Activated CD8-positive, alpha-beta memory T cell treated with anti-CD3 and anti-CD28 coated beads, Interleukin-2, amount 50 U/mL, for 48 hours (primary cell): Measurements from ENCODE around the gene ADAT3.

ENCODE experiments used
- DNase-seq: peaks from one replicate; pipeline ENCODE4 v3.0.0-alpha.2; 2020

ADAT3 gene

GRCh38 chr19:1905110-1905862 is at the start of gene ADAT3, which contains the start of gene SCAMP4:
Gene ADAT3, plus strand, starts transcription at chr19:1905399. Its CDS starts 6,649 bp downstream, at chr19:1912048.
Gene SCAMP4, plus strand, starts transcription at chr19:1905399. Its CDS starts 9,621 bp downstream, at chr19:1915020.
- DNase-seq = peak; percentile 98

- no peak for DNase-seq
Measured at GRCh38 chr19:1855828-1856255, 49.4 kb upstream of the ADAT3 start.

- no peak for DNase-seq
Measured at GRCh38 chr19:1856345-1856697, 48.9 kb upstream of the ADAT3 start.

GRCh38 chr19:1856698-1857603 is 48.2 kb upstream of the ADAT3 start:
- DNase-seq = peak; percentile 78

GRCh38 chr19:1857648-1858326 is 47.4 kb upstream of the ADAT3 start:
- no peak for DNase-seq

- DNase-seq = no peak
Measured at GRCh38 chr19:1858412-1859081, 46.7 kb upstream of the ADAT3 start.

GRCh38 chr19:1859331-1859781 is 45.8 kb upstream of the ADAT3 start:
- DNase-seq = no peak

GRCh38 chr19:1860042-1860775 is 45.0 kb upstream of the ADAT3 start:
- no peak for DNase-seq

GRCh38 chr19:1860821-1861598 is 44.2 kb upstream of the ADAT3 start:
- DNase-seq = no peak

- DNase-seq = no peak
Measured at GRCh38 chr19:1861599-1862031, 43.6 kb upstream of the ADAT3 start.

- no peak for DNase-seq
Measured at GRCh38 chr19:1862068-1862423, 43.2 kb upstream of the ADAT3 start.

- DNase-seq = peak; percentile 84
Measured at GRCh38 chr19:1862424-1863327, 42.5 kb upstream of the ADAT3 start.

- DNase-seq = no peak
Measured at GRCh38 chr19:1863328-1863637, 41.9 kb upstream of the ADAT3 start, which contains the start of gene KLF16. Gene KLF16, minus strand, starts transcription at chr19:1863579. Its CDS starts 82 bp downstream, at chr19:1863497.

- DNase-seq = peak; percentile 98
Measured at GRCh38 chr19:1863638-1864479, 41.3 kb upstream of the ADAT3 start.

GRCh38 chr19:1864480-1865171 is 40.6 kb upstream of the ADAT3 start:
- peak; percentile 86 for DNase-seq

- no peak for DNase-seq
Measured at GRCh38 chr19:1865172-1866010, 39.8 kb upstream of the ADAT3 start.

GRCh38 chr19:1866693-1867348 is 38.4 kb upstream of the ADAT3 start:
- DNase-seq = no peak
